SK-N-SH (cell line): ENCODE data around the gene TSPYL2. TPM values are rescaled to one million over a fixed set of nuclear protein-coding genes. Genes with fewer than 3 reads are reported as not detected.

Experiments used
- CTCF ChIA-PET: fragments of 300-600, 350-600 bp; formaldehyde crosslinking; extraction: SDS; loops from one replicate; lab custom pipeline; 2021; lab: Yijun Ruan, JAX
- POLR2A ChIA-PET: fragments of 350-600 bp; sonication (Branson Sonifier 250); formaldehyde crosslinking; extraction: SDS; loops from one replicate; lab custom pipeline; 2020; ENCODE audit warnings: antibody characterized with exemption, inconsistent platforms; lab: Yijun Ruan, JAX
- DNase-seq: peaks from one replicate; pipeline ENCODE4 v3.0.0; 2012
- H2AFZ ChIP-seq: fragments of 200-600 bp; sonication (generic); 2 replicates; pipeline ENCODE4 v1.8.1; 2016; ENCODE audit warnings: antibody characterized with exemption, mild to moderate bottlenecking, low read depth
- H3F3A ChIP-seq: fragments of 200-600 bp; sonication (generic); replicated peaks from 2 replicates; pipeline ENCODE3; 2016; ENCODE audit warnings: antibody characterized with exemption, mild to moderate bottlenecking; ENCODE audit not compliant: insufficient read depth
- H3K27ac ChIP-seq, 2 experiments: fragments of 200-500 bp in 1 of 2; fragments of 200-600 bp in 1 of 2; sonication (Bioruptor generic) in 1 of 2; sonication (generic), shearing (Covaris generic) in 1 of 2; 2 replicates each; pipeline versions ENCODE4 v1.5.1 to v1.6.1; 2014 to 2016; ENCODE audit warnings: low read depth in 2 of 2, inconsistent platforms in 1 of 2, low read length in 1 of 2, mild to moderate bottlenecking in 1 of 2, mixed read lengths in 1 of 2
- H3K27me3 ChIP-seq: fragments of 200-600 bp; sonication (generic), shearing (Covaris generic); 2 replicates; pipeline ENCODE4 v1.6.1; 2016; ENCODE audit warnings: mixed run types; ENCODE audit not compliant: insufficient read depth
- H3K36me3 ChIP-seq, 2 experiments: fragments of 200-500 bp in 1 of 2; fragments of 200-600 bp in 1 of 2; sonication (Bioruptor generic) in 1 of 2; sonication (generic) in 1 of 2; replicated peaks in 1 of 2; 2 replicates each; pipeline versions ENCODE3 to v1.5.1; 2014 to 2016; ENCODE audit warnings: low read length in 1 of 2, mild to moderate bottlenecking in 1 of 2; ENCODE audit not compliant: insufficient read depth in 2 of 2, control insufficient read depth in 1 of 2
- H3K4me1 ChIP-seq, 2 experiments: fragments of 200-500 bp in 1 of 2; fragments of 200-600 bp in 1 of 2; sonication (Bioruptor generic) in 1 of 2; sonication (generic), shearing (Covaris generic) in 1 of 2; 2 replicates each; pipeline versions ENCODE4 v1.5.1 to v1.6.1; 2014 to 2016; ENCODE audit warnings: low read depth in 1 of 2, low read length in 1 of 2, mixed run types in 1 of 2; ENCODE audit not compliant: insufficient read depth in 2 of 2, control insufficient read depth in 1 of 2
- H3K4me2 ChIP-seq: fragments of 200-600 bp; sonication (generic), shearing (Covaris generic); 2 replicates; pipeline ENCODE4 v1.6.1; 2017; ENCODE audit warnings: mixed run types
- H3K4me3 ChIP-seq, 2 experiments: fragments of 200-500 bp in 1 of 2; fragments of 200-600 bp in 1 of 2; sonication (Bioruptor generic) in 1 of 2; sonication (generic), shearing (Covaris generic) in 1 of 2; 2 replicates each; pipeline versions ENCODE4 v1.5.1 to v1.8.1; 2014 to 2016; ENCODE audit warnings: low read depth in 2 of 2, inconsistent platforms in 1 of 2, low read length in 1 of 2, mild to moderate bottlenecking in 1 of 2, mixed read lengths in 1 of 2, moderate library complexity in 1 of 2
- H3K79me2 ChIP-seq: fragments of 200-600 bp; sonication (generic); 2 replicates; pipeline ENCODE4 v1.8.1; 2017; ENCODE audit warnings: mild to moderate bottlenecking; ENCODE audit not compliant: insufficient read depth
- H3K9ac ChIP-seq: fragments of 200-600 bp; sonication (generic); 2 replicates; pipeline ENCODE4 v1.6.1; 2017; ENCODE audit warnings: mixed run types
- H3K9me2 ChIP-seq: fragments of 200-600 bp; sonication (generic); 2 replicates; pipeline ENCODE4 v1.6.1; 2017; ENCODE audit warnings: mixed run types
- H3K9me3 ChIP-seq: fragments of 200-600 bp; sonication (generic); 2 replicates; pipeline ENCODE4 v1.6.1; 2017; ENCODE audit warnings: mixed run types, mild to moderate bottlenecking, moderate library complexity
- H4K20me1 ChIP-seq: fragments of 200-600 bp; sonication (generic); 2 replicates; pipeline ENCODE4 v1.6.1; 2017; ENCODE audit warnings: mild to moderate bottlenecking, mixed run types; ENCODE audit not compliant: insufficient read depth
- CHD2 ChIP-seq: fragments of 150-350 bp; IDR thresholded peaks from 2 replicates; pipeline ENCODE4 v1.6.1; 2018; ENCODE audit warnings: low read length; ENCODE audit not compliant: partially characterized antibody
- CTCF ChIP-seq: fragments of 200-600 bp; sonication (generic); IDR thresholded peaks from 2 replicates; pipeline ENCODE4 v1.6.1; 2017; ENCODE audit warnings: antibody characterized with exemption, mild to moderate bottlenecking, moderate library complexity
- ELF1 ChIP-seq: IDR thresholded peaks from 2 replicates; pipeline ENCODE4 v1.4.0; 2012
- EP300 ChIP-seq, 2 experiments: IDR thresholded peaks; 2 replicates each; pipeline versions ENCODE4 v1.4.0 to v1.6.1; 2012; ENCODE audit warnings: borderline replicate concordance in 1 of 2, low read depth in 1 of 2, low read length in 1 of 2
- GABPA ChIP-seq: IDR thresholded peaks from 2 replicates; pipeline ENCODE4 v1.4.0; 2012; ENCODE audit warnings: low read depth, mild to moderate bottlenecking
- MEF2A ChIP-seq: IDR thresholded peaks from 2 replicates; pipeline ENCODE4 v1.4.0; 2012; ENCODE audit warnings: low read depth, borderline replicate concordance
- MXI1 ChIP-seq: IDR thresholded peaks from 2 replicates; pipeline ENCODE4 v1.6.1; 2012; ENCODE audit warnings: mild to moderate bottlenecking, low read depth, low read length, improper control_type of control experiment
- PBX3 ChIP-seq: IDR thresholded peaks from 2 replicates; pipeline ENCODE4; 2012
- POLR2AphosphoS5 ChIP-seq: IDR thresholded peaks from 2 replicates; pipeline ENCODE4 v1.6.1; 2012; ENCODE audit warnings: low read depth, low read length
- RAD21 ChIP-seq: IDR thresholded peaks from 2 replicates; pipeline ENCODE4 v1.6.1; 2012; ENCODE audit warnings: mild to moderate bottlenecking, low read length
- RCOR1 ChIP-seq: fragments of 150-350 bp; IDR thresholded peaks from 2 replicates; pipeline ENCODE4 v1.6.1; 2017; ENCODE audit warnings: antibody characterized with exemption, low read length
- TAF1 ChIP-seq: IDR thresholded peaks from 2 replicates; pipeline ENCODE4 v1.6.1; 2012; ENCODE audit warnings: low read depth, mild to moderate bottlenecking, low read length, moderate library complexity, borderline replicate concordance
- TEAD4 ChIP-seq: IDR thresholded peaks from 2 replicates; pipeline ENCODE4 v1.4.0; 2012; ENCODE audit warnings: mild to moderate bottlenecking, borderline replicate concordance; ENCODE audit not compliant: insufficient read depth
- USF2 ChIP-seq: fragments of 150-350 bp; IDR thresholded peaks from 2 replicates; pipeline ENCODE4 v1.6.1; 2017; ENCODE audit warnings: antibody characterized with exemption, low read length, low read depth, borderline replicate concordance
- WGBS: methylation state at CpG from one replicate; pipeline ENCODE4 v1.1.6; 2017; ENCODE audit warnings: low lambda C conversion rate; 5-methylcytosine and 5-hydroxymethylcytosine counted together
- polyA plus RNA-seq, 3 experiments: library from polyadenylated mRNA; depleted of rRNA; stranded (reverse); fragments of >200 nt; gene quantifications; 2 replicates each; pipeline ENCODE4 v1.2.3, GENCODE V29; 2012
- TF ChIP-seq, protein P1 (sequence below): IDR thresholded peaks from 2 replicates; pipeline ENCODE4 v1.4.0; 2012; ENCODE audit warnings: low read depth
- TF ChIP-seq, protein P2 (sequence below): IDR thresholded peaks from 2 replicates; pipeline ENCODE4 v1.4.0; 2012; ENCODE audit warnings: low read depth, borderline replicate concordance
- TF ChIP-seq, protein P3 (sequence below): IDR thresholded peaks from 2 replicates; pipeline ENCODE4 v1.4.0; 2012; ENCODE audit warnings: low read depth, borderline replicate concordance

The TSPYL2 gene
- polyA plus RNA-seq, 1 of the 3 experiments (the other 2 are of a cell fraction) = 26.4 TPM

DNA sequence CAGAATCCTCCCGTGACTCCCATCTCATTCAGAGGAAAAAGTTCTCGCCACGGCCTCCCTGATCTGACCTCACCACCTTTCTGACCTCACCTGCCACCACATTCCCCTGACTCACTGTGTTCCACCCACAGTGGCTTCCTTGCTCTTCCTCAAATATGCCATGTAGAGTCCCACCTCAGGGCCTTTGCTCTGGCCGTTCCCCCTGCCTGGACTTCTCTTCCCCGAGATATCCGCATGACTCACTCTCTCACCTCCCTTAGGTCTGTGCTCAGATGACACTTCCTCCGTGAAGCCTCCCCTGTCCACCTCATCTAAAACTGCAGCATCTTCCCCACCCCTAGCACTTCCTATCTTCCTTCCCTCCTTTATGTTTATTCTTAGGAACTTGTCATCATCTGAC is 7.2 kb upstream of the TSPYL2 start:
- H3K27ac ChIP-seq = no peak overlapping the region
- POLR2A ChIA-PET = no interaction called here
- no peak overlapping the region for H2AFZ ChIP-seq
- H3K36me3 ChIP-seq = peaks cover 0 to 2% of the 10 kb centered on the region in 2 experiments
- no peaks in the 10 kb centered on the region for H3F3A ChIP-seq
- peaks cover 0 to 5% of the 10 kb centered on the region in 2 experiments; a peak in 1 of 4 replicates for H3K4me1 ChIP-seq
- no peak overlapping the region for H3K4me3 ChIP-seq
- H3K9ac ChIP-seq = no peak overlapping the region
- CTCF ChIA-PET = no interaction called here
- H3K9me2 ChIP-seq = no peaks in the 10 kb centered on the region
- no peaks in the 10 kb centered on the region for H4K20me1 ChIP-seq
- H3K27me3 ChIP-seq = no peaks in the 10 kb centered on the region; the same call in 1 of the 2 replicates
- no peaks in the 10 kb centered on the region; the same call in 1 of the 2 replicates for H3K79me2 ChIP-seq
- TF ChIP-seq, protein P1, sequence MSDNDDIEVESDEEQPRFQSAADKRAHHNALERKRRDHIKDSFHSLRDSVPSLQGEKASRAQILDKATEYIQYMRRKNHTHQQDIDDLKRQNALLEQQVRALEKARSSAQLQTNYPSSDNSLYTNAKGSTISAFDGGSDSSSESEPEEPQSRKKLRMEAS = no peak
- TF ChIP-seq USF2 (no peak), EP300 (IDR thresholded peaks at IDR 0.05; ENCODE audit: borderline replicate concordance in 1 of 2, low read depth in 1 of 2, low read length in 1 of 2) (no peak), CTCF (no peak), POLR2AphosphoS5 (no peak), MXI1 (no peak), RCOR1 (no peak), MEF2A (no peak), RAD21 (no peak), GABPA (no peak), TEAD4 (no peak), TAF1 (no peak), PBX3 (no peak), ELF1 (no peak), CHD2 (no peak)
- TF ChIP-seq, protein P2, sequence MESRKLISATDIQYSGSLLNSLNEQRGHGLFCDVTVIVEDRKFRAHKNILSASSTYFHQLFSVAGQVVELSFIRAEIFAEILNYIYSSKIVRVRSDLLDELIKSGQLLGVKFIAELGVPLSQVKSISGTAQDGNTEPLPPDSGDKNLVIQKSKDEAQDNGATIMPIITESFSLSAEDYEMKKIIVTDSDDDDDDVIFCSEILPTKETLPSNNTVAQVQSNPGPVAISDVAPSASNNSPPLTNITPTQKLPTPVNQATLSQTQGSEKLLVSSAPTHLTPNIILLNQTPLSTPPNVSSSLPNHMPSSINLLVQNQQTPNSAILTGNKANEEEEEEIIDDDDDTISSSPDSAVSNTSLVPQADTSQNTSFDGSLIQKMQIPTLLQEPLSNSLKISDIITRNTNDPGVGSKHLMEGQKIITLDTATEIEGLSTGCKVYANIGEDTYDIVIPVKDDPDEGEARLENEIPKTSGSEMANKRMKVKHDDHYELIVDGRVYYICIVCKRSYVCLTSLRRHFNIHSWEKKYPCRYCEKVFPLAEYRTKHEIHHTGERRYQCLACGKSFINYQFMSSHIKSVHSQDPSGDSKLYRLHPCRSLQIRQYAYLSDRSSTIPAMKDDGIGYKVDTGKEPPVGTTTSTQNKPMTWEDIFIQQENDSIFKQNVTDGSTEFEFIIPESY = no peak
- TF ChIP-seq, protein P3, sequence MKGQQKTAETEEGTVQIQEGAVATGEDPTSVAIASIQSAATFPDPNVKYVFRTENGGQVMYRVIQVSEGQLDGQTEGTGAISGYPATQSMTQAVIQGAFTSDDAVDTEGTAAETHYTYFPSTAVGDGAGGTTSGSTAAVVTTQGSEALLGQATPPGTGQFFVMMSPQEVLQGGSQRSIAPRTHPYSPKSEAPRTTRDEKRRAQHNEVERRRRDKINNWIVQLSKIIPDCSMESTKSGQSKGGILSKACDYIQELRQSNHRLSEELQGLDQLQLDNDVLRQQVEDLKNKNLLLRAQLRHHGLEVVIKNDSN = no peak
- TF ChIP-seq, all 33 proteins: peak for 0
- WGBS = 59% methylated on average over 7 of the region's 7 CpGs
- no peak for DNase-seq
- Histone ChIP-seq H3K4me2 (no peak overlapping the region), H3K9me3 (no peaks in the 10 kb centered on the region)
